AG09309 (cell line): ENCODE results near the gene MS4A7.

Experiments
- DNase-seq: peaks from one replicate; pipeline ENCODE4 v3.0.0-alpha.2; 2010; ENCODE audit warnings: low read depth
- H3K4me3 ChIP-seq: 2 replicates; pipeline ENCODE4 v1.5.1; 2011; ENCODE audit warnings: mild to moderate bottlenecking, low read depth, low read length, moderate library complexity; ENCODE audit not compliant: control insufficient read depth
- CTCF ChIP-seq: IDR thresholded peaks from 2 replicates; pipeline ENCODE4 v1.5.1; 2011; ENCODE audit warnings: mild to moderate bottlenecking, low read depth, low read length, inconsistent platforms; ENCODE audit not compliant: insufficient read depth, control insufficient read depth; ENCODE audit errors: missing control alignments

MS4A7 gene

GRCh38 chr11:60429272-60429671, 50.9 kb downstream of the MS4A7 start, which contains the start of gene MS4A5:
Gene MS4A5, plus strand, starts transcription at chr11:60429572. Its CDS starts 103 bp downstream, at chr11:60429675.
- TF ChIP-seq CTCF, result no peak
- no peak for DNase-seq

GRCh38 chr11:60431251-60431650, 52.9 kb downstream of the MS4A7 start:
- no peak for TF ChIP-seq CTCF
- DNase-seq, result no peak
- no peak overlapping the region for H3K4me3 ChIP-seq

More at GRCh38 chr11:60429272-60429671, 50.9 kb downstream of the MS4A7 start, which contains the start of gene MS4A5:
- no peak within 1 kb of the TSS for H3K4me3 ChIP-seq

- TF ChIP-seq CTCF, result no peak
- no peak for DNase-seq
- no peak overlapping the region for H3K4me3 ChIP-seq
Measured at GRCh38 chr11:60433401-60433800, 55.1 kb downstream of the MS4A7 start.
